NCI-H460 (cell line): ENCODE data around the gene FBLN7. TPM values are rescaled to one million over a fixed set of nuclear protein-coding genes. Genes with fewer than 3 reads are reported as not detected.
"Not testable (repeated sequence)": the region's sequence is repeated elsewhere in the genome, so short reads cannot be mapped to it uniquely, and the experiment has no call there.

Experiments
- DNase-seq: peaks from one replicate; pipeline ENCODE4 v3.0.0-alpha.2; 2016; ENCODE audit warnings: low read depth; ENCODE audit errors: extremely low read depth
- polyA plus RNA-seq: library from polyadenylated mRNA; depleted of rRNA; stranded (reverse); fragments of >200 nt; gene quantifications from 2 replicates; pipeline ENCODE4 v1.2.3, GENCODE V29; 2014; cell fraction: nucleus; rRNA removed
- total RNA-seq: library from RNA; depleted of rRNA; stranded (reverse); fragments of >200 nt; shearing (Covaris generic); gene quantifications from 2 replicates; pipeline ENCODE4 v1.2.3, GENCODE V29; 2014; rRNA removed

Gene FBLN7
- total RNA-seq: 0.40 and 1.0 TPM in 2 replicates
- 1.1 and 1.9 TPM in 2 replicates for polyA plus RNA-seq

- DNase-seq: no peak
These were observed at the start of gene FBLN7 for GRCh38 chr2:112138159-112139032. Gene FBLN7 (plus strand): TSS chr2:112138385. CDS start chr2:112138656, 271 bp downstream.

GRCh38 chr2:112089375-112089774 is 48.8 kb upstream of the FBLN7 start:
- DNase-seq: no peak

GRCh38 chr2:112092286-112093041 is 45.7 kb upstream of the FBLN7 start:
- DNase-seq: no peak

- no peak for DNase-seq
These were observed 45.0 kb upstream of the FBLN7 start for GRCh38 chr2:112093216-112093615.

GRCh38 chr2:112095681-112096080 is 42.5 kb upstream of the FBLN7 start:
- no peak for DNase-seq

GRCh38 chr2:112096098-112096497 is 42.1 kb upstream of the FBLN7 start:
- DNase-seq: no peak

- DNase-seq: no peak
These were observed 29.9 kb upstream of the FBLN7 start for GRCh38 chr2:112108178-112108832.

- DNase-seq: no peak
These were observed 28.9 kb upstream of the FBLN7 start for GRCh38 chr2:112109278-112109677.

- DNase-seq: no peak
These were observed 27.2 kb upstream of the FBLN7 start for GRCh38 chr2:112110966-112111365.

- DNase-seq: not testable (repeated sequence)
These were observed 24.8 kb upstream of the FBLN7 start for GRCh38 chr2:112113354-112113753.

- DNase-seq: no peak
These were observed 20.0 kb upstream of the FBLN7 start for GRCh38 chr2:112118148-112118547.

GRCh38 chr2:112121682-112122254 is 16.4 kb upstream of the FBLN7 start:
- peak; percentile 36 for DNase-seq

GRCh38 chr2:112129060-112129459 is 9.1 kb upstream of the FBLN7 start:
- no peak for DNase-seq

- DNase-seq: no peak
These were observed 4.8 kb upstream of the FBLN7 start for GRCh38 chr2:112133344-112133743.

- no peak for DNase-seq
These were observed 4.1 kb upstream of the FBLN7 start for GRCh38 chr2:112134120-112134519.

- no peak for DNase-seq
These were observed 2.1 kb upstream of the FBLN7 start for GRCh38 chr2:112136096-112136495.

GRCh38 chr2:112137516-112138158 is 548 bp upstream of the FBLN7 start:
- no peak for DNase-seq

- DNase-seq: not testable (repeated sequence)
These were observed 939 bp downstream of the FBLN7 start for GRCh38 chr2:112139033-112139614.

- DNase-seq: not testable (repeated sequence)
These were observed 1.5 kb downstream of the FBLN7 start for GRCh38 chr2:112139661-112140204.
